NCI-H146 treated with DMSO at 0.1 percent for 48 hours (cell line): ENCODE results near the gene ZNF534.
"Not testable (repeated sequence)": the region's sequence is repeated elsewhere in the genome, so short reads cannot be mapped to it uniquely, and the experiment has no call there.

Source experiments
- DNase-seq: peaks from one replicate; lab custom pipeline; 2025; ENCODE audit not compliant: unreplicated experiment; lab: John Stamatoyannopoulos, UW

ZNF534 gene

GRCh38 chr19:52494518-52494917 lies 65.6 kb downstream of the ZNF534 start:
- DNase-seq, result no peak

- DNase-seq, result no peak
Observed at GRCh38 chr19:52498571-52498970, 69.6 kb downstream of the ZNF534 start.

GRCh38 chr19:52500474-52500873 lies 71.5 kb downstream of the ZNF534 start:
- DNase-seq, result not testable (repeated sequence)

- not testable (repeated sequence) for DNase-seq
Observed at GRCh38 chr19:52500991-52501390, 72.0 kb downstream of the ZNF534 start.
